NCI-H524 (cell line): ENCODE results near the gene COL23A1.
"Not testable (repeated sequence)": the region's sequence is repeated elsewhere in the genome, so short reads cannot be mapped to it uniquely, and the experiment has no call there.

Experiments used
- DNase-seq, 2 experiments: peaks; one replicate each; lab custom pipeline; 2025; lab: John Stamatoyannopoulos, UW

The COL23A1 gene

GRCh38 chr5:178588769-178589168 is 1.4 kb downstream of the COL23A1 start:
- DNase-seq: no peak

- DNase-seq: no peak
Observed at GRCh38 chr5:178587763-178588611, 2.2 kb downstream of the COL23A1 start.

GRCh38 chr5:178586396-178586795 is 3.8 kb downstream of the COL23A1 start:
- DNase-seq: no peak

GRCh38 chr5:178585421-178585820 is 4.8 kb downstream of the COL23A1 start:
- not testable (repeated sequence) for DNase-seq

GRCh38 chr5:178583279-178583678 is 6.9 kb downstream of the COL23A1 start:
- no peak for DNase-seq

- DNase-seq: no peak
Observed at GRCh38 chr5:178582291-178582690, 7.9 kb downstream of the COL23A1 start.

GRCh38 chr5:178581621-178582020 is 8.6 kb downstream of the COL23A1 start:
- DNase-seq: no peak

GRCh38 chr5:178580271-178580955 is 9.8 kb downstream of the COL23A1 start:
- DNase-seq: no peak

- DNase-seq: no peak
Observed at GRCh38 chr5:178577944-178578343, 12.2 kb downstream of the COL23A1 start.

- no peak for DNase-seq
Observed at GRCh38 chr5:178577376-178577839, 12.8 kb downstream of the COL23A1 start.

- DNase-seq: no peak
Observed at GRCh38 chr5:178576591-178577351, 13.4 kb downstream of the COL23A1 start.

- no peak for DNase-seq
Observed at GRCh38 chr5:178573216-178573615, 17.0 kb downstream of the COL23A1 start.

- no peak for DNase-seq
Observed at GRCh38 chr5:178572617-178573016, 17.6 kb downstream of the COL23A1 start.

- DNase-seq: no peak
Observed at GRCh38 chr5:178569485-178569884, 20.7 kb downstream of the COL23A1 start.

- no peak for DNase-seq
Observed at GRCh38 chr5:178564811-178565550, 25.2 kb downstream of the COL23A1 start.

- peak in 1 of 2 experiments; percentile 17 for DNase-seq
Observed at GRCh38 chr5:178564397-178564796, 25.8 kb downstream of the COL23A1 start.

GRCh38 chr5:178563621-178564020 is 26.6 kb downstream of the COL23A1 start:
- no peak for DNase-seq

- DNase-seq: no peak
Observed at GRCh38 chr5:178561746-178562264, 28.4 kb downstream of the COL23A1 start.

GRCh38 chr5:178560911-178561310 is 29.3 kb downstream of the COL23A1 start:
- no peak for DNase-seq

- no peak for DNase-seq
Observed at GRCh38 chr5:178557416-178557815, 32.8 kb downstream of the COL23A1 start.

- DNase-seq: no peak
Observed at GRCh38 chr5:178555771-178556211, 34.4 kb downstream of the COL23A1 start.
